BLaER1 treated with 17β-estradiol and CSF1 and Interleukin-3, amounts not matched to agents 10 nM and 100 nM (cell line): Measurements from ENCODE around the gene BABAM2.
A peak's percentile ranks its signal among the peaks of the same experiment; 100 is the strongest.

ENCODE experiments used
- H3K27ac ChIP-seq, 11 experiments: shearing (Covaris generic); formaldehyde crosslinking; 2 replicates each; pipeline ENCODE4 v1.8.1; 2022
- H3K27me3 ChIP-seq, 11 experiments: shearing (Covaris generic); formaldehyde crosslinking; 2 replicates each; pipeline ENCODE4 v1.8.1; 2022
- H3K36me3 ChIP-seq, 11 experiments: shearing (Covaris generic); formaldehyde crosslinking; 2 replicates each; pipeline ENCODE4 v1.8.1; 2022
- H3K4me1 ChIP-seq, 10 experiments: shearing (Covaris generic); formaldehyde crosslinking; 2 replicates each; pipeline ENCODE4 v1.8.1; 2022
- H3K4me2 ChIP-seq, 11 experiments: shearing (Covaris generic); formaldehyde crosslinking; 2 replicates each; pipeline ENCODE4 v1.8.1; 2022
- H3K4me3 ChIP-seq, 10 experiments: shearing (Covaris generic); formaldehyde crosslinking; 2 replicates each; pipeline ENCODE4 v1.8.1; 2022
- H3K9ac ChIP-seq, 11 experiments: shearing (Covaris generic); formaldehyde crosslinking; 2 replicates each; pipeline ENCODE4 v1.8.1; 2022
- H3K9me3 ChIP-seq, 11 experiments: shearing (Covaris generic); formaldehyde crosslinking; replicated peaks in 1 of 11; 2 replicates each; pipeline ENCODE4 v1.8.1; 2022
- H4K20me1 ChIP-seq, 11 experiments: shearing (Covaris generic); formaldehyde crosslinking; 2 replicates each; pipeline ENCODE4 v1.8.1; 2022
- Cebpa-rat ChIP-seq, 11 experiments: shearing (Covaris generic); IDR thresholded peaks; 2 replicates each; pipeline ENCODE4 v1.8.1; 2022

BABAM2 gene

DNA sequence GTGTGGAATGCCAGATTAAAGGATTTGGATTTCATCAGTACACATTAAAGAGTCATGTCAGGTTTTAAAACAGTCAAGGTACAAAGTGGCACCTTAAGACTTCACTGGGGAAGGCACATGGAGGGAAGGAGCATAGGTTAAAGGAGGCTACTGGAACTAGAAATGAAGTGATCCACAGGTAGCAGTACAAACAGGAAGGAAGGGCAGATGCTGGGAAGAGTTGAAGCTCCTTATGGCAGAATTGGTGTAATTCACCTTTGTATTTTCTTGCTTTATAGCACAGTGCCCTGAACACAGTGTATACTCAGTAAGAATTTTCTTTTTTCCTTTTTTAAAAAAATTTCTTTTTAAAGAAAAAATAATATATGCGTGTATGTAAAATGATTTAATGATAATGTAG, 177.1 kb downstream of the BABAM2 start:
- H3K4me2 ChIP-seq = no peak overlapping the region
- H3K36me3 ChIP-seq = peaks cover 0 to 14% (median 0%) of the 10 kb centered on the region in 11 experiments; a peak in 1 of 22 replicates
- no peaks in the 10 kb centered on the region for H3K27me3 ChIP-seq
- H3K27ac ChIP-seq = no peak overlapping the region
- TF ChIP-seq Cebpa-rat (IDR thresholded peaks at IDR 0.05) = no peak
- H4K20me1 ChIP-seq = no peaks in the 10 kb centered on the region
- H3K9ac ChIP-seq = no peak overlapping the region
- no peak overlapping the region for H3K4me3 ChIP-seq
- no peaks in the 10 kb centered on the region for H3K9me3 ChIP-seq
- no peaks in the 10 kb centered on the region for H3K4me1 ChIP-seq

- H3K4me3 ChIP-seq = no peak overlapping the region
- H4K20me1 ChIP-seq = no peaks in the 10 kb centered on the region
- H3K4me1 ChIP-seq = no peaks in the 10 kb centered on the region
- no peak overlapping the region for H3K27ac ChIP-seq
- no peak overlapping the region for H3K4me2 ChIP-seq
- no peaks in the 10 kb centered on the region for H3K9me3 ChIP-seq
- no peak for TF ChIP-seq Cebpa-rat (IDR thresholded peaks at IDR 0.05)
- no peaks in the 10 kb centered on the region for H3K27me3 ChIP-seq
- peaks cover 0 to 14% (median 0%) of the 10 kb centered on the region in 11 experiments; a peak in 1 of 22 replicates for H3K36me3 ChIP-seq
- no peak overlapping the region for H3K9ac ChIP-seq
These were observed 177.6 kb downstream of the BABAM2 start for GRCh38 chr2:28068088-28068487.

DNA sequence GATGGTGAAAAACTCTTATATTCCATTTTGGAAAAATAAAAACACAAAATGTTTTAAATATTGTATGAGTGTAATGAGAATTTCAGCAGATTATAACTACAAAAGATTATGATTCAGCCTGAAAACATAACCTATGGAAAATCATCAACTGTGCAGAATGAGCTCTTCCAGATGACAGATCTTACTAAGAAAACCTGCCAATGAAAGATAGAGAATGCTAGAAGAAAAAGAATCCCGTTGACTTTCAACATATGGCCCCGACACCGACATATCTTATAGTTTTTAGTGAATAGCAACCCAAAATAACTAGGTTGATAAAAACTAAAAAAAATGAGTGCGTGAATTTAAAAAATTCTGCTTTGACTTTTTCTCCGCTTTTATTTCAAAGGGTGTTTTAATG, 178.0 kb downstream of the BABAM2 start:
- no peak overlapping the region for H3K4me3 ChIP-seq
- TF ChIP-seq Cebpa-rat (IDR thresholded peaks at IDR 0.05) = no peak
- H3K4me1 ChIP-seq = no peaks in the 10 kb centered on the region
- H3K27ac ChIP-seq = no peak overlapping the region
- H3K36me3 ChIP-seq = peaks cover 0 to 14% (median 0%) of the 10 kb centered on the region in 11 experiments; a peak in 1 of 22 replicates
- H4K20me1 ChIP-seq = no peaks in the 10 kb centered on the region
- no peak overlapping the region for H3K4me2 ChIP-seq
- no peaks in the 10 kb centered on the region for H3K27me3 ChIP-seq
- no peak overlapping the region for H3K9ac ChIP-seq
- H3K9me3 ChIP-seq = no peaks in the 10 kb centered on the region

DNA sequence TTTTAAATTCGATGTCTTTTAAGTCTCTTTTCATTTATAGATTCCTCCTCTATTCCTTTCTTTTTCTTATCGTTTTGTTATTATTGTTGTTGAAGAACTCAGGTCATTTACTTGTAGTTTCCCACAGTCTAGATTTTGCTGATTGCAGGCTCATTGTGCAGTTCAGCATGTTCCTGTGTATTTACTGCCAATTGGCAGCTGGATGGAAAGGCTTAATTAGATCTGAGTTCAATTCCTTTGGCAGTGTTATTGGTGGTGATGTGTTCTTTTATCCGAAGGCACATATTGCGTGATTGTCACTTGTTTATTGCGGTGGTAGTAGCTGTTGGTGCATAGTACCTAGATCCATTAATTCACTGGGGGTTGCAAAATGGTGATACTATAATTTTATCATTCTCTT, 180.7 kb downstream of the BABAM2 start:
- H3K4me2 ChIP-seq = no peak overlapping the region
- H3K36me3 ChIP-seq = peaks cover 0 to 14% (median 0%) of the 10 kb centered on the region in 11 experiments; a peak in 1 of 22 replicates
- no peaks in the 10 kb centered on the region for H3K27me3 ChIP-seq
- no peak overlapping the region for H3K27ac ChIP-seq
- no peaks in the 10 kb centered on the region for H4K20me1 ChIP-seq
- H3K9me3 ChIP-seq = no peaks in the 10 kb centered on the region
- H3K9ac ChIP-seq = no peak overlapping the region
- H3K4me1 ChIP-seq = peaks cover 0 to 15% (median 10%) of the 10 kb centered on the region in 10 experiments; a peak in 12 of 20 replicates
- no peak for TF ChIP-seq Cebpa-rat (IDR thresholded peaks at IDR 0.05)
- H3K4me3 ChIP-seq = no peak overlapping the region

GRCh38 chr2:28074137-28074536, 183.6 kb downstream of the BABAM2 start:
- Histone ChIP-seq H3K4me2 (peak overlapping the region in 5 of 11 experiments; percentile 6 to 51 (median 19); a peak in 7 of 22 replicates), H3K4me3 (no peak overlapping the region), H3K4me1 (peaks cover 0 to 15% (median 10%) of the 10 kb centered on the region in 10 experiments; a peak in 13 of 20 replicates), H3K9ac (no peak overlapping the region), H3K27ac (no peak overlapping the region), H4K20me1 (no peaks in the 10 kb centered on the region), H3K36me3 (no peaks in the 10 kb centered on the region), H3K9me3 (no peaks in the 10 kb centered on the region), H3K27me3 (no peaks in the 10 kb centered on the region)
- no peak for TF ChIP-seq Cebpa-rat (IDR thresholded peaks at IDR 0.05)

DNA sequence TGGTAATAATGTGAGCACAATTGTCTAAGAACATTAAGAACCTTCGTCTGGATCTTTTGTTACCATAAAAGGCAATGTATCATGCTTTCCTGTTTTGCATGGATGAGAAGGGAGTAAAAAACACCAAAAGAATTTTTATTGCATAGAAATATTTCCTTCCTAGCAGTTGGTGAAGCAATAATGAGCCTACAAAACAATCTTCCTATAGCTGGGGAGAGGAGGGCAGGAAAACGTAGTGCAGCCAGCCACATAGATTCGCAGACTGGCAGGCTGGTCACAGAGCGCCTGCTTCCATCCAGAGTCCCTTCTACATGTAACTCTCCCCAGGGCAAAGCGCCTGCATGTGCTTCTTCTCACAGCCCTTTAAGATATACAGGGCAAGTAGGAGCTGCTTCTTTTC, 190.4 kb downstream of the BABAM2 start:
- H3K36me3 ChIP-seq = no peaks in the 10 kb centered on the region
- no peaks in the 10 kb centered on the region for H3K27me3 ChIP-seq
- TF ChIP-seq Cebpa-rat (IDR thresholded peaks at IDR 0.05) = no peak
- H3K27ac ChIP-seq = no peak overlapping the region
- H3K4me3 ChIP-seq = no peak overlapping the region
- no peaks in the 10 kb centered on the region for H4K20me1 ChIP-seq
- peak overlapping the region in 8 of 11 experiments; percentile 2 to 43 (median 30); a peak in 11 of 22 replicates for H3K4me2 ChIP-seq
- peaks cover 0 to 21% (median 11%) of the 10 kb centered on the region in 10 experiments; a peak in 14 of 20 replicates for H3K4me1 ChIP-seq
- no peaks in the 10 kb centered on the region for H3K9me3 ChIP-seq
- no peak overlapping the region; a peak in 1 of 22 replicates for H3K9ac ChIP-seq

- H3K4me2 ChIP-seq = no peak overlapping the region
- H3K9me3 ChIP-seq = no peaks in the 10 kb centered on the region
- TF ChIP-seq Cebpa-rat (IDR thresholded peaks at IDR 0.05) = no peak
- H3K27me3 ChIP-seq = no peaks in the 10 kb centered on the region
- H3K4me3 ChIP-seq = no peak overlapping the region
- no peak overlapping the region for H3K9ac ChIP-seq
- no peak overlapping the region for H3K27ac ChIP-seq
- no peaks in the 10 kb centered on the region for H3K36me3 ChIP-seq
- peaks cover 0 to 21% (median 11%) of the 10 kb centered on the region in 10 experiments; a peak in 14 of 20 replicates for H3K4me1 ChIP-seq
- H4K20me1 ChIP-seq = no peaks in the 10 kb centered on the region
These were observed 191.6 kb downstream of the BABAM2 start for GRCh38 chr2:28082131-28082530.

GRCh38 chr2:28083476-28083875, 192.9 kb downstream of the BABAM2 start:
- no peaks in the 10 kb centered on the region for H4K20me1 ChIP-seq
- no peaks in the 10 kb centered on the region for H3K9me3 ChIP-seq
- no peak overlapping the region for H3K4me2 ChIP-seq
- H3K9ac ChIP-seq = no peak overlapping the region
- peaks cover 0 to 21% (median 11%) of the 10 kb centered on the region in 10 experiments; a peak in 14 of 20 replicates for H3K4me1 ChIP-seq
- no peak for TF ChIP-seq Cebpa-rat (IDR thresholded peaks at IDR 0.05)
- no peak overlapping the region for H3K27ac ChIP-seq
- no peaks in the 10 kb centered on the region for H3K27me3 ChIP-seq
- no peak overlapping the region for H3K4me3 ChIP-seq
- peaks cover 0 to 3% (median 0%) of the 10 kb centered on the region in 11 experiments; a peak in 2 of 22 replicates for H3K36me3 ChIP-seq

DNA sequence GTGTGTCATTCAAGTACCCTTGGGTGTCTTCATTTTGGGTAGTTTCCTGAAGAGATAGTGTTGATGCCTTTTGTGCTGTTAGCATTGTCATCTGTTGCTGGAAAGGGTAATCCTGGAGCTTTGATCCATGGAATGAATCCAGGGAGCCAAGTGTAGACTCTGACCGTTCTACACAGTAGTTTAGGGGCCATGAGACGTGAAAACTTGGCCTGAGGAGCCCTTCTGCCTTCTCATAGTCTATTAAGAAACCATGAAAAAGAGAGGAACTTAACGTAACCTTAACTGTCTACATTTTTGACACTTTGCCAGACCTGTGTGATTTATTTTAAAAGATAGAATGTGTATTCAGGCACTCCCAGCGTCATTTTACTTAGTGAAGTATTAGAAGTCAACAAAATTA, 194.0 kb downstream of the BABAM2 start:
- no peak overlapping the region for H3K9ac ChIP-seq
- no peaks in the 10 kb centered on the region for H4K20me1 ChIP-seq
- H3K4me2 ChIP-seq = peak overlapping the region in 1 of 11 experiments; percentile 20; a peak in 1 of 22 replicates
- H3K4me1 ChIP-seq = peaks cover 0 to 20% (median 11%) of the 10 kb centered on the region in 10 experiments; a peak in 14 of 20 replicates
- no peaks in the 10 kb centered on the region for H3K27me3 ChIP-seq
- no peaks in the 10 kb centered on the region for H3K9me3 ChIP-seq
- H3K4me3 ChIP-seq = no peak overlapping the region
- no peak for TF ChIP-seq Cebpa-rat (IDR thresholded peaks at IDR 0.05)
- H3K36me3 ChIP-seq = peaks cover 0 to 3% (median 0%) of the 10 kb centered on the region in 11 experiments; a peak in 2 of 22 replicates
- H3K27ac ChIP-seq = no peak overlapping the region

GRCh38 chr2:28085201-28085600, 194.7 kb downstream of the BABAM2 start:
- TF ChIP-seq Cebpa-rat (IDR thresholded peaks at IDR 0.05) = no peak
- H3K9me3 ChIP-seq = no peaks in the 10 kb centered on the region
- no peak overlapping the region for H3K4me3 ChIP-seq
- H3K27ac ChIP-seq = no peak overlapping the region
- peaks cover 0 to 3% (median 0%) of the 10 kb centered on the region in 11 experiments; a peak in 3 of 22 replicates for H3K36me3 ChIP-seq
- no peaks in the 10 kb centered on the region for H3K27me3 ChIP-seq
- no peak overlapping the region for H3K4me2 ChIP-seq
- H3K9ac ChIP-seq = no peak overlapping the region
- H4K20me1 ChIP-seq = no peaks in the 10 kb centered on the region
- H3K4me1 ChIP-seq = peaks cover 0 to 16% (median 10%) of the 10 kb centered on the region in 10 experiments; a peak in 14 of 20 replicates
